ENCODE results near the gene PTPN12. TPM values are rescaled to one million over a fixed set of nuclear protein-coding genes. Genes with fewer than 3 reads are reported as not detected.

PTPN12 gene
- total RNA-seq, 4 donors from 2014 or later, result 58.5 to 72.6 (median 71.0) TPM

DNA sequence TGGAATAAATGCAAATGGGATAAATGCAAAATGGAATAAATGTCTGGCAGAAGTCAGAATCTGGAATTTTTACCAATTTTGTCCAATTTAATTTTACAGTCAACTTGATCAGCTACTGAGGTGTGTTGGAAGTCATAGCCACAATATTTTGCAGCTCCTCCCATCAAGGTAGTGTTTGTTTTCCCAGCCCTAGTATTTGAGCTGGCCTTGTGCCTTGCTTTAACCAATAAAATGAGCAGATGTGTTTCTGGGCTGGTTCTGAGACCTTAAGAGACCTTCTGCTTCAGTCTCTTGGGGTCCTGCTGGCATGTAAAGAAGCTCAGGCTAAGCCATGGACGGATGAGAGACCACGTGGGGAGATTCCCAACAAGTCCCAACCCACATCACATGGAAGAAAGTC lies 116.5 kb downstream of the PTPN12 start:
- no peak for DNase-seq
- intact Hi-C loops (cut with DNase I), result loop anchor here (5.0 to 10.0 kb wide), 2 partner anchors 104 to 281 kb away; no protein-coding TSS in a partner anchor
- Histone ChIP-seq H3K4me3 (replicated peaks in 1 of 3) (no peak overlapping the region), H3K36me3 (no peaks in the 10 kb centered on the region), H3K4me1 (peaks cover 16 to 21% of the 10 kb centered on the region in 2 donors), H3K27ac (peak overlapping the region in 2 of 3 donors; percentile 9 to 62), H3K27me3 (no peaks in the 10 kb centered on the region), H3K9me3 (no peaks in the 10 kb centered on the region)
- 65 to 72% methylated on average over 2 of the region's 2 CpGs for WGBS, 2 donors
- TF ChIP-seq POLR2A (IDR thresholded peaks at IDR 0.05), result no peak
- TF ChIP-seq, protein P1, sequence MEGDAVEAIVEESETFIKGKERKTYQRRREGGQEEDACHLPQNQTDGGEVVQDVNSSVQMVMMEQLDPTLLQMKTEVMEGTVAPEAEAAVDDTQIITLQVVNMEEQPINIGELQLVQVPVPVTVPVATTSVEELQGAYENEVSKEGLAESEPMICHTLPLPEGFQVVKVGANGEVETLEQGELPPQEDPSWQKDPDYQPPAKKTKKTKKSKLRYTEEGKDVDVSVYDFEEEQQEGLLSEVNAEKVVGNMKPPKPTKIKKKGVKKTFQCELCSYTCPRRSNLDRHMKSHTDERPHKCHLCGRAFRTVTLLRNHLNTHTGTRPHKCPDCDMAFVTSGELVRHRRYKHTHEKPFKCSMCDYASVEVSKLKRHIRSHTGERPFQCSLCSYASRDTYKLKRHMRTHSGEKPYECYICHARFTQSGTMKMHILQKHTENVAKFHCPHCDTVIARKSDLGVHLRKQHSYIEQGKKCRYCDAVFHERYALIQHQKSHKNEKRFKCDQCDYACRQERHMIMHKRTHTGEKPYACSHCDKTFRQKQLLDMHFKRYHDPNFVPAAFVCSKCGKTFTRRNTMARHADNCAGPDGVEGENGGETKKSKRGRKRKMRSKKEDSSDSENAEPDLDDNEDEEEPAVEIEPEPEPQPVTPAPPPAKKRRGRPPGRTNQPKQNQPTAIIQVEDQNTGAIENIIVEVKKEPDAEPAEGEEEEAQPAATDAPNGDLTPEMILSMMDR (IDR thresholded peaks at IDR 0.05), result no peak

DNA sequence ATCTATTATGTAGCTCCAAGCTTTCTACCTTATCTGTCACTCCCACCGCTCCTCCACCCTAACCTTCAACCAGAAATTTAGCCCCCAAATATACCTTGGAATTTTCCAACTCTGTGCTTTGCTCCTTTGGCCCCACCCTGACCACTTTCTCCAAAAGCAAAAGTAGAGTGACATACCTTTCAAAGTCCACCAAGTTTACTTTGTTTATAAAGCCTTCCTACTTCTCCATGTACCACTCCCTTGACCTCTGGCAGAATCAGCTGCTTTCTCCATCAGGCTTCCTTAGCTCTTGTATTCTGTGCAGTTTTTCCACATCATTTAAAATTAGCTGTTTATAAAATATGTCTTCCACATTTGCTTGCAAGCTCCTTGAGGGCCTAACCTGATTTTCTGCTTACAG lies 118.3 kb downstream of the PTPN12 start:
- Histone ChIP-seq H3K27ac (peak overlapping the region in 1 of 3 donors; percentile 62), H3K9me3 (no peaks in the 10 kb centered on the region), H3K4me1 (peaks cover 16% of the 10 kb centered on the region in 2 donors), H3K27me3 (no peaks in the 10 kb centered on the region), H3K36me3 (no peaks in the 10 kb centered on the region), H3K4me3 (replicated peaks in 1 of 3) (no peak overlapping the region)
- TF ChIP-seq, protein P1 (IDR thresholded peaks at IDR 0.05), result no peak
- no peak for TF ChIP-seq POLR2A (IDR thresholded peaks at IDR 0.05)
- WGBS, 2 donors, result 91 to 97% methylated on average over 1 of the region's 1 CpG
- DNase-seq, result no peak
- intact Hi-C loops (cut with DNase I), result loop anchor here (10.0 kb wide), 1 partner anchor 279 kb away; no protein-coding TSS in a partner anchor

DNA sequence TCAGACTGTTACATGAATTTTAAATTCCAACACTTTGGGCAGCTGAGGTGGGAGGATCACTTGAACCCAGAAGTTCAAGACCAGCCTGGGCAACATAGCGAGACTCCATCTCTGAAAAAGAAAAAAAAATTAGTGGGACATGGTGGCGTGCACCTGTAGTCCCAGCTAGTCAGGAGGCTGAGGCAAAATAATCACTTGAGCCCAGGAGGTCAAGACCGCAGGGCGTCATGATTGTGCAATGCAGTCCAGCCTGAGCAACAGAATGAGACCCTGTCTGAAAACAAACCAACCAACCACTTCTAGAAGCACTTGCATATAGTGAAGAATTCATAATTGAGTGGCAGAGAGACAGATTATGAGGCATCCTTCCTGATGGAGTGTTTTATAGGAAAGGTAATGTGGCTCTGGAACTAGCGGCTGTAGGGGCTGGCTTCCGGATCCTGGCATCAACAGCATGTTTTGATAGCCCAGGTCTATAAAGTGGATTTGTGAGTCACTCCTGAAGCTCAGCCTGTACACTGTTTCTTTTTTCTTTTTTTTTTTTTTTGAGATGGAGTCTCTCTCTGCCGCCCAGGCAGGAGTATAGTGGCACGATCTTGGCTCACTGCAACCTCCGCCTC lies 118.9 kb downstream of the PTPN12 start:
- Histone ChIP-seq H3K9me3 (no peaks in the 10 kb centered on the region), H3K36me3 (no peaks in the 10 kb centered on the region), H3K4me1 (peaks cover 16% of the 10 kb centered on the region in 2 donors), H3K27me3 (no peaks in the 10 kb centered on the region), H3K27ac (peak overlapping the region in 1 of 3 donors; percentile 62), H3K4me3 (replicated peaks in 1 of 3) (no peak overlapping the region)
- intact Hi-C loops (cut with DNase I), result loop anchor here (10.0 kb wide), 1 partner anchor 279 kb away; no protein-coding TSS in a partner anchor
- TF ChIP-seq, protein P1 (IDR thresholded peaks at IDR 0.05), result no peak
- no peak for TF ChIP-seq POLR2A (IDR thresholded peaks at IDR 0.05)
- 75 to 76% methylated on average over 9 of the region's 9 CpGs for whole genome bisulfite sequencing, 2 donors
- peak; percentile 51 to 65 for DNase-seq

DNA sequence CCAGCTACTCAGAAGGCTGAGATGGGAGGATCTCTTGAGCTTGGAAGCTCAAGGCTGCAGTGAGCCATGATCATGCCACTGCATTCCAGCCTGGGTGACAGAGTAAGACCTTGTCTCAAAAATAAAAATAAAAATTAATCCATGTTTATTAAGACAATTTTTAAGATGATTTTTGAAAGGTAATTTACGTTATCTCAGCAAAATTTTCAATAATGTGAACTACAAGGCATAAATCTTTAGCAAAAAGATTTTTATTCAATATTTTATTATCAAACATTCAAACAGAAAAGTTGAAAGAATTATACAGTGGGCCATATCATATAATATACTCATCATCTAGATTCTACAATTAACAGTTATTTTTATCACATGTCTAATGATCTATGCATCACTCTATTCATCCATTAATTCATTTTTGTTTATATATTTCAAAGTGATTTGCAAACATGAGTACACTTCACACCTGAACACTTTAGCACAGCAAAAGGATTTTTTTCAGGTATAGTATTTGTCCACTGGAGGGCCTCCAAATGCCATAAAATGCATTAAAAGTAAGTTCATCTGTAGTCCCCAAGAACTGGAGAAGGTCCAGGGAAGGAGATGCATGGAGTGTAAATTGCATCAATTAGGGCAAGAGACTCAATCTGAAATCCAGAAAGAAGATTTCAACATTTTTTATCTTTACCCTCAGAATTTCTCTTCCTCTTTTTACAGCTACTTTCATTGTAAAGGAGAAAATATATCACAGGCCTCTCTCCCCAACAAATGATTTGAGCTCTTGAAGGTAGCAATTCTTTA lies 120.5 kb downstream of the PTPN12 start:
- Histone ChIP-seq H3K27me3 (no peaks in the 10 kb centered on the region), H3K4me1 (peaks cover 6 to 16% of the 10 kb centered on the region in 2 donors), H3K36me3 (no peaks in the 10 kb centered on the region), H3K4me3 (replicated peaks in 1 of 3) (no peak overlapping the region), H3K27ac (no peak overlapping the region), H3K9me3 (no peaks in the 10 kb centered on the region)
- 95 to 97% methylated on average over 1 of the region's 1 CpG for WGBS, 2 donors
- no peak for DNase-seq
- TF ChIP-seq, protein P1 (IDR thresholded peaks at IDR 0.05), result peak in 4 of 6 experiments; percentile 48 to 73 (median 58)
- TF ChIP-seq POLR2A (IDR thresholded peaks at IDR 0.05), result no peak
- intact Hi-C loops (cut with DNase I), result loop anchor here (10.0 kb wide), 1 partner anchor 277 kb away; no protein-coding TSS in a partner anchor
